Bronchial smooth muscle cell (primary cell): ENCODE data around the gene KLK1. TPM values are rescaled to one million over a fixed set of nuclear protein-coding genes. Genes with fewer than 3 reads are reported as not detected.

Source experiments
- total RNA-seq: library from RNA; depleted of rRNA; stranded (reverse); fragments of >200 nt; gene quantifications from 2 replicates; pipeline ENCODE4 v1.2.1, GENCODE V29; 2014

KLK1 gene
- not detected in 2 replicates for total RNA-seq

DNA sequence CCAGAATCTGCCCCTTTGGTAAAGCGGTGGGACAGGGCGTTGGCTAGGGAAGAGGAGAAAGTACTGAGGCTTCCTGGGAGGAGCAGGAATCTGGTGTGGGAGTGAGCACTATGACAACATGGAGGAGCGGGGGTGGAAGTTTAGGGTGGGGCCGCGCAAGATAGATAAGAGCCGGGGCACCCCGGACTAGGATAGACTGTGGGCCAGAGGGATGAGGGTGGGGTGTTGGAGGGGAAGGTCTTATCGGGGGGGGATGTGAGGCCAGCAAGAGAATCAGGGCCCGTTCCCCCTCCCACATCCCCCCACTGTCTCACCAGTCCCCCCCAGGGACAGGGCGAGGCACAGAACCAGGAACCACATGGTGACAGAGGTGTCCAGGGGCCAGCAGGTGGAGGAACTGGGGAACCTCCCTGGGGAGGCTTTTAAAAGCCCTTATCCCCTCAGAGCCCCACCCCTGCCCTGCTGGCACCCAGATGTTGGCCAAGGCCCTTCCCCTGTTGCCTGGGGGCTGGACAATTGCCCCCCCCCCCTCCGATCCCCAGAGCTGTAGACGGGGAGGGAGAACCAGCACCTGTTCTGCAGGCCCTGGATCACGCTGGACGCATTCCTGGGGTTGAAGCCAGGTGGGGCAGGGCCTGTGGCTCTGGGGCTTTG, at the start of gene KLK1:
TSS of gene KLK1 (minus strand) at position 399 of the 654 bp plus-strand sequence. CDS start at position 360, 39 bp downstream.

GRCh38 chr19:50873056-50873455, 49.5 kb upstream of the KLK1 start, which contains the start of gene KLK2:
TSS of gene KLK2 (plus strand) at chr19:50873439. CDS start at chr19:50873474, 35 bp downstream.

GRCh38 chr19:50854636-50855410, 31.2 kb upstream of the KLK1 start, which contains the start of gene KLK3:
TSS of gene KLK3 (plus strand) at chr19:50854915. CDS start at chr19:50854956, 41 bp downstream.

DNA sequence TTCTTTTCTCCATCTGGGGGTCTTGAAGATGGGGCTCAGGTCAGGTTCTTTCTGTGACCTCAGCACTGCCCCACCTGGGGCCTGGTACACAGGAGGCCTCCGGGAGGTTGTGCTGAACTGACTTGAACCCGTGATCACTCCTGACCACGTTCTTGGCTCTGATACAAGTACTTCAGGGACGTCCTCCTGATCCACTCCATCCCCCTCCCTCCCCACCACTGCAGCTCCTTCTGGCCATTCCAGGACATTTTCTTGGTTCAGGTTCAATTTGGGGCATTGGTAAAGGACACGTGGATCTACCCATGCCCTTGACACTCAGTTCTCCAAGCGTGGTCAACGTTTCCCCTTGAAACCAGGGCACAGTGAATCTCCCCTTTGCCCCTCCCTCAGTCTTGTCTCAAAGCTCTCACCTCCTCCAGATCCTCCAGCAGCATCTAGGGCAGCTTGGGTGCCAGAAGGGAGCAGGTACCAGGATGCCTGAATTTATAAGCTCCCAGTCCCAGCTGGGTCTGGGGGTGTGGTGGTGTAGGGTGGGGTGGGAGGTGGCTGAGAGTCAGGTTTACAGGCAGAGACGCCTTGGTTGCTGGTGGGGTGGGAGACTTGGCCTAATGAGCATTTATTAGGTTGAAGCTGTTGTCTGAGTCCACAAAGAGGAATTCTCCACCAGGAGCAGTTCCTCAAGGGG, 9.7 kb upstream of the KLK1 start, which contains the start of gene KLK15:
TSS of gene KLK15 (minus strand) at position 458 of the 685 bp plus-strand sequence. CDS start 2,082 bp downstream, outside the sequence.

DNA sequence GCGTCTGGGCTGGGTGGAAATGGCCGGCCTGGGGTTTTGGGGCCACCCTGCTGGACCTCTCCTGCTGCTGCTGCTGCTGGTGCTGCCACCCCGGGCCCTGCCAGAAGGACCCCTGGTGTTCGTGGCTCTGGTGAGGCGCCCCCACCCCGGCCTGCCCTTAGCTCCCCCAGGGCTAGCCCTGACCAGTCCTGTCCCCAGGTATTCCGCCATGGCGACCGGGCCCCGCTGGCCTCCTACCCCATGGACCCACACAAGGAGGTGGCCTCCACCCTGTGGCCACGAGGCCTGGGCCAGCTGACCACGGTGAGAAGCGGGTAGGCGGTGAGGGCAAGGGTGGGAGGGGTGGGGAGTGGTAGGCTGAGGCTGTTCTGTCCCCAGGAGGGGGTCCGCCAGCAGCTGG, 33.2 kb downstream of the KLK1 start, which contains the start of gene ACP4:
TSS of gene ACP4 (plus strand) at position 20 of the 400 bp plus-strand sequence. CDS start at position 20, 0 bp downstream.

DNA sequence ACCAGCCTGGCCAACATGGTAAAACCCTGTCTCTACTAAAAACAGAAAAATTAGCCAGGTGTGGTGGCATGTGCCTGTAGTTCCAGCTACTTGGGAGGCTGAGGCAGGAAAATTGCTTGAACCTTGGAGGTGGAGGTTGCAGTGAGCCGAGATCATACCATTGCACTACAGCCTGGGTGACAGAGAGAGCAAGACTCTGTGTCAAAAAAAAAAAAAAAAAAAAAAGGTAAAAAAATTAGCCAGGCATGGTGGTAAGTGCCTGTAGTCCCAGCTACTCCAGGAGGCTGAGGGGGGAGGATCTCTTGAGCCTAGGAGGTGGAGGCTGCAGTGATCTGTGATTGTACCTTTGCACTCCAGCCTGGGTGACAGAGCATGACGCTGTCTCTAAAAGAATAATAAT, 53.4 kb downstream of the KLK1 start, which contains the start of gene GPR32:
TSS of gene GPR32 (plus strand) at position 301 of the 400 bp plus-strand sequence. CDS start 137 bp downstream, outside the sequence.

Other genes with a start within 250 kb of the KLK1 start
- gene SYT3, start 183.9 kb downstream of the KLK1 start, total RNA-seq: not detected in 2 replicates
- gene C19orf81, start 174.3 kb downstream of the KLK1 start, total RNA-seq: not detected in 2 replicates
- 0.60 and 3.3 TPM in 2 replicates for gene SHANK1, start 104.0 kb downstream of the KLK1 start, total RNA-seq
- gene CLEC11A, start 100.4 kb downstream of the KLK1 start, total RNA-seq: 21.3 and 46.3 TPM in 2 replicates
- not detected in 2 replicates for gene GPR32, start 53.3 kb downstream of the KLK1 start, total RNA-seq
- not detected in 2 replicates for gene ACP4, start 33.4 kb downstream of the KLK1 start, total RNA-seq
- 0.09 TPM in 1 of 2 replicates, not detected in the other for gene KLK15, start 9.8 kb upstream of the KLK1 start, total RNA-seq
- gene KLK3, start 31.1 kb upstream of the KLK1 start, total RNA-seq: 0.09 TPM in 1 of 2 replicates, not detected in the other
- gene KLK2, start 49.7 kb upstream of the KLK1 start, total RNA-seq: not detected in 2 replicates
- gene KLK4, start 87.6 kb upstream of the KLK1 start, total RNA-seq: not detected in 2 replicates
- gene KLK5, start 129.3 kb upstream of the KLK1 start, total RNA-seq: 0.34 TPM in 1 of 2 replicates, not detected in the other
- gene KLK6, start 145.8 kb upstream of the KLK1 start, total RNA-seq: not detected in 2 replicates
- not detected in 2 replicates for gene KLK7, start 160.1 kb upstream of the KLK1 start, total RNA-seq
- gene KLK8, start 177.8 kb upstream of the KLK1 start, total RNA-seq: not detected in 2 replicates
- gene KLK10, start 195.9 kb upstream of the KLK1 start, total RNA-seq: not detected in 2 replicates
- gene KLK11, start 202.8 kb upstream of the KLK1 start, total RNA-seq: 0.17 TPM in 1 of 2 replicates, not detected in the other
- not detected in 2 replicates for gene KLK12, start 211.2 kb upstream of the KLK1 start, total RNA-seq
- not detected in 2 replicates for gene KLK13, start 241.3 kb upstream of the KLK1 start, total RNA-seq